RPMI7951 (cell line): ENCODE results near the gene FBLIM1. TPM values are rescaled to one million over a fixed set of nuclear protein-coding genes. Genes with fewer than 3 reads are reported as not detected.

Source experiments
- DNase-seq: peaks from one replicate; pipeline ENCODE4 v3.0.0-alpha.2; 2012; ENCODE audit warnings: low read depth
- total RNA-seq: library from RNA; depleted of rRNA; stranded (reverse); fragments of >200 nt; shearing (Covaris generic); gene quantifications from 2 replicates; pipeline ENCODE4 v1.2.3, GENCODE V29; 2014

The FBLIM1 gene
- total RNA-seq, 1 experiment from 2014 or later = 75.5 TPM

GRCh38 chr1:15748264-15748663, 10.3 kb upstream of the FBLIM1 start:
- DNase-seq = no peak

GRCh38 chr1:15748690-15749398, 9.8 kb upstream of the FBLIM1 start:
- DNase-seq = peak; percentile 33

- DNase-seq = peak; percentile 85
Measured at GRCh38 chr1:15749399-15750291, 8.9 kb upstream of the FBLIM1 start.

GRCh38 chr1:15750924-15751323, 7.7 kb upstream of the FBLIM1 start:
- DNase-seq = no peak

GRCh38 chr1:15751717-15752116, 6.9 kb upstream of the FBLIM1 start:
- DNase-seq = no peak

- no peak for DNase-seq
Measured at GRCh38 chr1:15753776-15754175, 4.8 kb upstream of the FBLIM1 start.

GRCh38 chr1:15755021-15755645, 3.5 kb upstream of the FBLIM1 start:
- DNase-seq = no peak

GRCh38 chr1:15755646-15756040, 3.0 kb upstream of the FBLIM1 start:
- peak; percentile 60 for DNase-seq

GRCh38 chr1:15756143-15757015, 2.2 kb upstream of the FBLIM1 start:
- peak; percentile 25 for DNase-seq

- no peak for DNase-seq
Measured at GRCh38 chr1:15757016-15757543, 1.5 kb upstream of the FBLIM1 start.

GRCh38 chr1:15757575-15758342, 836 bp upstream of the FBLIM1 start:
- DNase-seq = peak; percentile 91

GRCh38 chr1:15758953-15759661, 512 bp downstream of the FBLIM1 start:
- DNase-seq = peak; percentile 26

GRCh38 chr1:15760520-15761211, 2.1 kb downstream of the FBLIM1 start:
- peak; percentile 96 for DNase-seq

GRCh38 chr1:15761366-15762128, 3.0 kb downstream of the FBLIM1 start:
- DNase-seq = no peak

- DNase-seq = peak; percentile 53
Measured at GRCh38 chr1:15762546-15762945, 4.0 kb downstream of the FBLIM1 start.

- DNase-seq = no peak
Measured at GRCh38 chr1:15764269-15764764, 5.7 kb downstream of the FBLIM1 start.

GRCh38 chr1:15764890-15765289, 6.3 kb downstream of the FBLIM1 start:
- no peak for DNase-seq

GRCh38 chr1:15765495-15766194, 7.0 kb downstream of the FBLIM1 start:
- DNase-seq = peak; percentile 82
